Glomerular endothelial cell (primary cell): ENCODE results near the gene CD52. TPM values are rescaled to one million over a fixed set of nuclear protein-coding genes. Genes with fewer than 3 reads are reported as not detected.
A peak's percentile ranks its signal among the peaks of the same experiment; 100 is the strongest.
"Not testable (repeated sequence)": the region's sequence is repeated elsewhere in the genome, so short reads cannot be mapped to it uniquely, and the experiment has no call there.

Experiments used
- DNase-seq: peaks from one replicate; pipeline ENCODE4 v3.0.0-alpha.2; 2011; ENCODE audit warnings: low read depth, low spot score; ENCODE audit errors: extremely low read depth
- total RNA-seq: library from RNA; depleted of rRNA; stranded (reverse); fragments of >200 nt; gene quantifications from 2 replicates; pipeline ENCODE4 v1.2.3, GENCODE V29; 2015

Gene CD52
- total RNA-seq, 1 donor from 2014 or later, result not detected

DNA sequence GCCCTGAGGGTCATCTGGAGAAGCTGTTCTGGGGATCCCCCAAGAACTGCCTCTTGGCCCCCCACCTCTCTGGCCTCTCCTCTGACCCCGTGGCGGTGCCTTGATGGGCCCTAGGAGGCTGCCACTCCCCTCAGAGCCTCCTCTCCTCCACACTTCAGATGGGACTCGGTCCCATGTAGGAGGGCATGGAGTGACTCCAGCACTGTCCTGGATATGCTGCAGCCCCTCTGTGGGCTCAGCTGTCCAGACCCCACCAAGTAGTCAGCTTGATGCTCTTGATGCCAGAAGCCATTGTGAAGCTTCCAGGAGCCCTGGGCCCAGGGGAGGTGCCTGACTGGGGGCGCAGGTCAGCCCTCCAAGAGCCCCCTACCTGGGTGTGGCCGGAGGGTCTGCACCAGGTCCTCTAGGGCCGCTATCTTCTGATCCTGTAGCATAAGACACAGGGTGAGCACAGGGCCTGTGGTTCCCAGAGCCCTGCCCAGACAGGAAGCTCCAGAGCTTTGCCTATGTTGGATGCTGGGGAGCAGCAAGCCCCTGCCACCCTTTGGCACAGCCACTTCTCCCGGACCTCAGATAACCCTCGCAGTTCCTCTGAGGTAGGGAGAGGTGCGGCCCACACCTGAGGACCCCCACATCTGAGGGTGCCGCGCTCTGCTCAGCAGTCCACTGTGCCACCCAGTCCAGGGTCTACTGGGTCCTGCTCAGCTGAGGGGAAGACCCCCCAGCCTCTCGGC is 20.5 kb upstream of the CD52 start:
- DNase-seq, result no peak

DNA sequence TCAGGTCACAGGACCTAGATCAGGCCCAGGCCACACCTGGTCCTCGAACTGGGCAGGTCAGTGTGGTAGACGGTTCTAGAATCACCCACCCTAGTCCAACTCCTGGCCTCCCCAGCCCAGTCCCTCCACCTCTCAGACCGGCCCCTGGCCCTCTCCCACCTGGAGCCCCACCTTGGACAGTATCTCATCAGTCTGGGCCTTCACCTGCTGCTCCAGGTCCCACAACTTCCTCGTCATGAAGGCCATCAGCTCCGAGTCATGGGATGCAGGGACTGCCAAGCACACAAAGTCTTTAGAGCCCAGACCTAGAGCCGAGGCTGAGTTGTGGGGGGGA is 20.0 kb upstream of the CD52 start:
- DNase-seq, result no peak

DNA sequence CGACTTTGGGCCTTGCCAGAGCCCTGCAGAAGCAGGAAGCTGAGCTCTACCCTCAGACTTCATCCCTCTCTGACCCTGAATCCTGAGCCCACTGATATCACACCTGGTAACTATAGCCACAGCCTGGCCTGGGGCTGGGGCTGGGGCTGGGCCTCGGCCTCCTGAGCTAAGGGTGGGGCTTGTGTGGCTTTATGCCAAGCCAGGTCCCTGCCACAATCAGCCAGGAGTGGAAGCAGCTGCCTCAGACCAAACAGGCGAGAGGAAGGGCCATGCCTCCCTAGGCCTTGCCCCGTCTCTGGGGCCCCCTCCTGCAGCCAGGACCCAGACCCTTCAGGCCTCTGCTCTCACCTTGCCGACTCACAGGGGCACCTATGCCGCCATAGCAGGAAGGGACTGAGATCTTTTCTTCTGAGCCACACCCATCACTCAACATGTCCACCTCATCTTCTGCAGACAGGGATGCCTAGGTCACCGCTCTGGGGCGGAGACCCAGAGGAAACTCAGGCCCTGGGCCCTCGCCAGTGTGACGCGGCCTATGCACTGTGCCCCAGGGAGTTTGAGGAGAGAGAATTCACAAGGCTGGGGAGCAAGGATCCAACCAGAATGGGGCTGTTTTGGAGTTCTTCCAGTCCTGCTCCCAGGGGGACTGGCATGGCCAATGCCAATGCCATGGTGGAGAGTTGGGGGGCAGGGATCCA is 17.0 kb upstream of the CD52 start:
- no peak for DNase-seq

DNA sequence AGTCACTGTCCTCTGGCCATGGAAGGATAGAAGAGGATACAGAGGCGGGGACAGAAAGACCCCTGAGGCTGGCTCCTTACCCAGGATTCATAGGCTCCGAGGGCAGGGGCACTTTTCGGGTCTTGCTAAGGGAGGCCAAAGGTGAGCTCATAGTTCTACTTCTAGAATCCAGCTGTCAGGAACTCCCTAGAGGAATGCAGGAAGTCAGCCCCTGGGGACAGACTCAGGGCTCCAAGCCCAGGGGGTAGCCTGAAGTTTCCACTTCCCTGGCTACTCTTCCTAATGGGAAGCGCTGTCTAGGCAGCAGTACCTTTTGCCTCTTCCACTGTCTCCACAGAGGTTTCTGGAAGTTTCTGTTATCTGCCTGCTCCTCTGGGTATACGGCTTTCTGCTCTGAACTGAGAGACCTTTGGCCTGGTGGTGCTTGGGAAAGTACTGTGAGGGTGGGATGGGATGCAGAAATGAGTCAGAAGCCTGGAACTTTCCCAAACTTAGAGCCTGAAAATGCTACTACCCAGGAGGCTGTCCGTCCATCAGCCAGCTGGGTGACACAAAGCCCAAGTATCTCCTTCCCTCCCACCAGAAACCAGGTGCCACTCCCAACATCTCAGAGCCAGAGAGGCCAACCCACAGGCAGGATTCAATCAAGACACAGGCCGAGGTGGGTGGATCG is 14.9 kb upstream of the CD52 start:
- DNase-seq, result no peak

GRCh38 chr1:26305667-26306289 is 12.0 kb upstream of the CD52 start:
- no peak for DNase-seq

DNA sequence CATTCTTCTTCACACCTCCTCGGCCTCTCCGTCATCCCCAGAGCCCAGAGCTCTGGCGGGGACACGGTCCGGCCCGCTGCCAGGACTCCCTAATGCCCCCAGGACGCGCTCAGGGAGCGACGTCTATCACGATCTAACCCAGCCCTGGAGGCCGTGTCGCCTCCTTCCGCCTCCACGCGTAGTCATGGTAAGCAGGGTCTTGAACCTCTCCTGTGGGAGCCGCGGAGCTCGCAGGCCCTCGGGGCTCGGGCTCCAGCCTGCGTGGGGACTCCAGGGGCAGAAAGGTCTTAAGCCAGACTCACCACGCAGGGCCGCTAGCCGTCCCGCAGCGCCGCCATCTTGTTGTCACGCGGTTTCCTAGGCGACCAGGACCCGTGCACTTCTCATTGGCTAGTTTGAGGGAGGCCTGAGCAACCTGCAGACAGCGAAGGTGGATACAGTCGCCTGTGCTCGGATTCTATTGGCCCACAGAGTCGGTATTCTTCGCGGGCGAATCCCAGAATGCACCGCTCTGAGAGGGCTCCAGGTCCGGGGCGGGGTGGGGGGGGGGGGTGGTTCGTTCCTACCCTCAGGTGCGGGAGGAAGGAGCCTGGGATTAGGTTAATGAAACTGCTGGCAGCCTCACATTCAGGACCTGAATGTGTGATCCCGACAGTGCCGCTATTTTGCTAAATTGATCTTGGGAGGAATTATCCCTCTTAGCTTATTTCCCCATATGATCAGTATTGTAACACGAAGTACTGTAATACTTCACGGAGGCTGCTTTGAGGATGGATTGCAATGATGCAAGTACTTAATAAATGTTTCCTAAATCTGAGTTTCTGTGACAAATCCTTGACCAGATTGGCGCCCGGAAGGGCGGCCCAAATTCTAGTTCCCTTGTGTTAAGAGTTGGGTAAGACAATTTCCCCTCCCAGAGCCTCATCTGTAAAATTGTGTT is 11.2 kb upstream of the CD52 start, which contains the start of gene UBXN11:
UBXN11 (minus strand) TSS at position 347 of the 940 bp plus-strand sequence. CDS start 3,753 bp downstream, outside the sequence.
- DNase-seq, result peak; percentile 71

GRCh38 chr1:26307363-26307781 is 10.4 kb upstream of the CD52 start:
- DNase-seq, result no peak

- not testable (repeated sequence) for DNase-seq
These were observed 9.5 kb upstream of the CD52 start for GRCh38 chr1:26307966-26308899.

DNA sequence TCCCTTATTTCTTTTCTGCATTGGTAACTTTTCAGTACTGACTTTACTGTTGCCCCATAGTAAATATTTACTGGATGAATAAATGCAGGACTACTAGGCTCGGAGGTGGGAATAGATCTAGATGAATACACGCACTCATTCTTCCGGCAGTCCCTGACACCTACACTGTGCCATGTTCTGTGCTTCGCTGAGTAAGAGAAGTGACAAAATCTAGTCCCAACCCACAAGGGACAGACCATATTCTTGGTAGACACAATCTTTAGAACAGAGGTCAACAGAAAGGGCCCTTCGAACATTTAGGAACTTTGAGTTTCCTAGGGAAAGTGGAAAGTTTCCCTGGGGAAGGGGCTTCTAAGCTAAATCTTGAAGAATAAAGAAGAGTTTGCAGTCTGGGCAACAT is 3.3 kb upstream of the CD52 start:
- DNase-seq, result no peak

DNA sequence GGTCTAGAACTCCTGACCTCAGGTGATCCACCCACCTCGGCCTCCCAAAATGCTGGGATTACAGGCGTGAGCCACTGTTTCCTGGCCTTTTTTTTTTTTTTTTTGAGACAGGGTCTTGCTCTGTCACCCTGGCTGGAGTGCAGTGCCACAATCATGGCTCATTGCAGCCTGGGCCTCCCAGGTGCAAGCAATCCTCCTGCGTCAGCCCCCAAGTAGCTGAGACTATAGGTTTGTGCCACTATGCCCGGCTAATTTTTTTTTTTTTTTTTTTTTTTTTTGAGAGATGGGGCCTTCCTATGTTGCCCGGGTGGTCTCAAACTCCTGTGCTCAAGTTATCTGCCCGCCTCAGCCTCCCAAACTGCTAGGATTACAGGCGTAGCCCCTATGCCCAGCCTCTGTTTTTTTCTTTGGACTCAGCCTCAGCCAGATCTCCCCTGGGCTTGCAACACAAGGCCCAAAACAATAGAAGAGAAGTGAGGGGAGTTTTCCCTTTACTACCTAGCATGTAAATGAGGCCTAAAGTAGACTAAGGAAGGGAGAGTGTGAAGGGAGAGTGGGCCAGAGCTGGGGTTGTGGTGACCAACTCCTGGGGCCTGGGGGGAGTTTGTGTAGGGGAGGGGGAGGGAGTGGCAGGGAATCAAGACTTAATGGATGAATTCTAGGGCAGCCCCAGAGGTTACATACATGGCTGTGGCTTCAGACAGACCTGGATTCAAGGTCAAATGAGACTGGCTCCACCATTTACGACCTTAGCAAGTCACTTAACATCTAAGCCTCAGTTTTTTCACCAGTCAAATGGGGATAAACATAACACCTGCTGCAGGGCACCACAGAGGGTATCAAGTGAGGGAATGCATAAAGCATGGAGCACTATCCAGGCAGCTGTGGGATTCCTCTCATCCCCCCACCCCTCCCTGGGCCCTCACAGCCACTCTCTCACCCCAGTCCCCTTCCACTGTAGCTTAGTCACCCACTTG is 1.6 kb upstream of the CD52 start:
- DNase-seq, result no peak

- no peak for DNase-seq
These were observed 612 bp upstream of the CD52 start for GRCh38 chr1:26317146-26317545.

GRCh38 chr1:26318338-26319064 is 743 bp downstream of the CD52 start:
- no peak for DNase-seq

GRCh38 chr1:26320896-26321295 is 3.1 kb downstream of the CD52 start:
- DNase-seq, result no peak

DNA sequence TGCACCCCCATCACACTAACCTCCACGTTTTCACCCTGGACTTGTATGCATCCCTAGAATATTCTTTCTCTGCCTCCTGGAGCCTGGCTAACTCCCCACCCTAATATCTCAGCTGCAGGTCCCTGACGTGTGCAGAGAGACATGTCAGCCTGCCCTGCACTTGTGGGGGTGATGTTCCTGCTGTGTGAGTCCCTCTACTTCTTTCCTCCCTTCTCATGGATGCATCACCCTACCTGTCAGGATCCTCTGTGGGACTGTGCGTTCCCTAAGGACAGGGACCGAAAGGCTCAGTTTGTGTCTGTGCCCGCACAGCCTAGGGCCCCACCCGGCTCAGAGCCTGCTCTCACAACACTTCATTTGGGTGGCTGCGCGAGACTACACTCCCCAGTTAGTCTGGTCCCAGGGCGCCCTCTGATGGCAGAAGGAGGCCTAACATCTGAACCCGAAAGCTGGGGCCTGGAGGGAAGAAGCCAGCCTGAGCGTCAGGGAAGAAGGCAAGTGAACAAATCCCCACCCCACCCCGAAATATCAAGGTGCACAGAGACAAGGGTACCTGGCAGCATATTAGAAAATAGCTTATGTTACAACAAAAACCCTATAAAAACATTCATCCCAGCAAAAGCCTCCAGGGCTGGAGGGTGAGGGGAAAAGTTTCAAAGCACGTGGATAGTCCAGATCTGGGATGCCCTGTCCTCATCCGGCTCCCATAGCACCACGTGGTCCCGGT is 3.7 kb downstream of the CD52 start:
- peak; percentile 41 for DNase-seq

DNA sequence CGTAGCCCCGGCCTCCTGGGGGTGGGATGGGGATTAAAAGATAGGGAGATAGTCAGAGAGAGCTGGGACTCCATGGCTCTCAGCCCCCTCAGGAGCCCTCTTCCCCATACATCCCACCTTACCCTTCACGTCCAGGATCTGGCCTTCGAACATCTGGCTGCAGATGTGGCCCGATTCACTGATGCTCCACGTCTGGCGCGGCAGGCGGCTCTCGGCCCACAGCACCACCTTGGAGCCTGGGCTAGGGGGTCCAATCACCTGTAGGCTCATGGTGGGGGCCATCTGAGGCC is 4.2 kb downstream of the CD52 start:
- DNase-seq, result no peak

- no peak for DNase-seq
These were observed 5.6 kb downstream of the CD52 start for GRCh38 chr1:26323382-26323781.

GRCh38 chr1:26324550-26324949 is 6.8 kb downstream of the CD52 start:
- no peak for DNase-seq
